Measurements from ENCODE around the gene AXIN1.

- TF ChIP-seq CTCF (IDR thresholded peaks at IDR 0.05; ENCODE audit: extremely low read depth in 1 of 2, insufficient read depth in 1 of 2, low read depth in 1 of 2, low read length in 2 of 2), result no peak
- no peak for TF ChIP-seq POLR2A (IDR thresholded peaks at IDR 0.05; ENCODE audit: low read depth, low read length)
- TF ChIP-seq EZH2 (IDR thresholded peaks at IDR 0.05; ENCODE audit: borderline replicate concordance, low read depth, low read length, severe bottlenecking), result no peak
These were observed 71.4 kb downstream of the AXIN1 start for GRCh38 chr16:280991-281659.

All from endothelial cell of umbilical vein (primary cell).